Vagina (tissue), 2 donors: Measurements from ENCODE around the gene SRXN1.

ENCODE experiments used
- POLR2A ChIP-seq, 2 donors: fragments of 450-650 bp; IDR thresholded peaks; one replicate each; pipeline ENCODE4 v1.6.1; 2017; ENCODE audit warnings: antibody characterized with exemption in 2 of 2, mild to moderate bottlenecking in 2 of 2, moderate library complexity in 2 of 2
- POLR2AphosphoS5 ChIP-seq, 2 donors: sonication (generic); formaldehyde crosslinking; IDR thresholded peaks; one replicate each; pipeline ENCODE4 v1.9.0; 2017; ENCODE audit warnings: antibody characterized with exemption in 2 of 2, mild to moderate bottlenecking in 2 of 2, low read depth in 1 of 2; ENCODE audit not compliant: insufficient read depth in 1 of 2
- TF ChIP-seq, protein P1 (sequence below), 3 experiments: fragments of 450-650 bp in 2 of 3; fragments of 200-600 bp in 1 of 3; sonication (generic) in 1 of 3; IDR thresholded peaks; one replicate each; pipeline ENCODE4 v1.5.1; 2017 to 2019; ENCODE audit warnings: antibody characterized with exemption in 3 of 3, mild to moderate bottlenecking in 2 of 3, moderate library complexity in 2 of 3

DNA sequence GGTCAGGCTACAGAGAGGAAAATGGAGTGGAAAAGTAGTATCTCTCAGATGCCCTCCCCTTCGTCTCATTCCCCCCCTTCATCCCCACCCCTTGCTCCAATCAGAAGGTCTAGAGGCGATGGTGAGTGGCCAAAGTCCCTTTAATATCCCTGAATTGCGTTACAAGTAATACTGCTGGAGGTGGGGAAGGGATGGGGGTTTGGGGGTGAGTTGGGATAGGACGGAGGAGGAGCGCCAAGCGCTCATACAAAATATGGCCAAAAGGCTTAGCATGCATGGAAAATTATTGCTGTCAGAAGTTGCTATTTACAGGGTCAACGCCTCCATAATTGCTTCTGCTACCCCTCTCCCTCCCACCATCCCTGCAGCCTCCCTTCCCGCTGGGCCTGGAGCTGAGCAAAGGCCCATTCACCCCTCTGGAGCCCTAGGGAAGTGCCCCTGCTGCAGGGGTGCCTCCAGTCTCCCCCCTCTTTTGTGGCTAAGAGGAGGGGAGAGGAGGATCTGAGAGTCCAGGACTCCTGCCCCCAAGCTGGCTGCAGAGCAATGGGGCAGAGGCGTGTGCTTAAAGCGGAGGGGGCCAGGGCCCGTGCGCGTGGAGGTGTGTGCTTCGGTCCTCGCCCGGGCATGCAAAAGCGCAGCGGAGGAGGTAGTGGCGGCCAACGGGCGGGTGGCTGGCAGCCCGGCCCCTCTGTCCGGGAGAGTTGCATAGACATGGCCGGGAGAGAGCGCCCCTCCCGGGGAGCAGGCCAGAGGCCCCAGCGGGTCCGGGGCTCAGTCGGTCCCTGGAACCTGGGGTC is 8.7 kb upstream of the SRXN1 start:
- TF ChIP-seq, protein P1, sequence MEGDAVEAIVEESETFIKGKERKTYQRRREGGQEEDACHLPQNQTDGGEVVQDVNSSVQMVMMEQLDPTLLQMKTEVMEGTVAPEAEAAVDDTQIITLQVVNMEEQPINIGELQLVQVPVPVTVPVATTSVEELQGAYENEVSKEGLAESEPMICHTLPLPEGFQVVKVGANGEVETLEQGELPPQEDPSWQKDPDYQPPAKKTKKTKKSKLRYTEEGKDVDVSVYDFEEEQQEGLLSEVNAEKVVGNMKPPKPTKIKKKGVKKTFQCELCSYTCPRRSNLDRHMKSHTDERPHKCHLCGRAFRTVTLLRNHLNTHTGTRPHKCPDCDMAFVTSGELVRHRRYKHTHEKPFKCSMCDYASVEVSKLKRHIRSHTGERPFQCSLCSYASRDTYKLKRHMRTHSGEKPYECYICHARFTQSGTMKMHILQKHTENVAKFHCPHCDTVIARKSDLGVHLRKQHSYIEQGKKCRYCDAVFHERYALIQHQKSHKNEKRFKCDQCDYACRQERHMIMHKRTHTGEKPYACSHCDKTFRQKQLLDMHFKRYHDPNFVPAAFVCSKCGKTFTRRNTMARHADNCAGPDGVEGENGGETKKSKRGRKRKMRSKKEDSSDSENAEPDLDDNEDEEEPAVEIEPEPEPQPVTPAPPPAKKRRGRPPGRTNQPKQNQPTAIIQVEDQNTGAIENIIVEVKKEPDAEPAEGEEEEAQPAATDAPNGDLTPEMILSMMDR (IDR thresholded peaks at IDR 0.05), result no peak
- TF ChIP-seq POLR2A (IDR thresholded peaks at IDR 0.05) (no peak), POLR2AphosphoS5 (IDR thresholded peaks at IDR 0.05; ENCODE audit: insufficient read depth in 1 of 2, low read depth in 1 of 2) (no peak)
